Panc1 (cell line): ENCODE data around the gene TMEM170A.
"Not testable (repeated sequence)": the region's sequence is repeated elsewhere in the genome, so short reads cannot be mapped to it uniquely, and the experiment has no call there.

Experiments used
- POLR2AphosphoS5 ChIP-seq: IDR thresholded peaks from 2 replicates; pipeline ENCODE4 v1.6.1; 2012; ENCODE audit warnings: mild to moderate bottlenecking, low read depth, low read length, moderate library complexity
- TCF7L2 ChIP-seq: IDR thresholded peaks from 2 replicates; pipeline ENCODE4 v1.6.1; 2011; ENCODE audit warnings: mild to moderate bottlenecking, low read depth, low read length, inconsistent platforms
- TF ChIP-seq, protein P1 (sequence below): fragments of 450-650 bp; IDR thresholded peaks from 2 replicates; pipeline ENCODE4 v1.5.1; 2017; ENCODE audit warnings: mild to moderate bottlenecking
- TF ChIP-seq, protein P2 (sequence below), 2 experiments: IDR thresholded peaks; 2 replicates each; pipeline ENCODE4 v1.6.1; 2011 to 2012; ENCODE audit warnings: low read depth in 2 of 2, control low read depth in 1 of 2, low read length in 1 of 2, mild to moderate bottlenecking in 1 of 2, moderate library complexity in 1 of 2; ENCODE audit not compliant: insufficient read depth in 1 of 2

DNA sequence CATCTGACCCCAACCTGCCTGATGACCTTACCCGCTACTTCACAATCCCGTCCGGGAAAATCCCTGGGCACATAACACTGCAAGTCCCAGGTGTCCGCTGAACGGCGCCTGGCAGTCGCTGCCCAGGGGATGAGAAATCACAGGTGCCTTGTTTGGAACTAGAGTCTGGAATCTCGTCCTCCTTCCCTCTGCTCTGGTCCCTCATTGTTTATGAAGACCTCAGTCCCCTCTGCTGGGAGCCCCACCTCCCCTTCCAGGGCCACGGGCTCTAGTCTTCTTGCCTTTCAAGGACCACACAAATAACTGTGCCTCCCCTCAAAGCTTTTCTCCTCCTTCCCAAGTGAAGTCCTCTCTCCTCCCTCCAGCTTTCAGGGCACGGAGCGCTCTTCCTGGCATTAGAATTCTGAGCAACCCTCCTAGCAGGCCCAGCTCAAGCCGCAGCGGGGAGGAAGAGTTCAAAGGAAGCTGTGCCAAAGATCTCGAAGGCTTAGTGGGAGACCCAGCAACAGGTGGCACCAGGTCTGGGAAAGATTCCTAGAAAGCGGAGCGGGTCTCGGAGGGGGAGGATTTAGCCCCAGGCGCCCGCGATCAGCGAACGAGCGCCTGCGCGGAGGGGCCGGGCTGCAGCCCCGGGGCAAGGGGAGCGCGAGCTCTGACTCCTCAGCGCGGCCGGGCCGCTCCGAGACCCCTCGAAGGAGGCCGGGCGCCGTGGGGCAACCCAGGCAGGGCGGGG, 934 bp downstream of the TMEM170A start:
- TF ChIP-seq, protein P1, sequence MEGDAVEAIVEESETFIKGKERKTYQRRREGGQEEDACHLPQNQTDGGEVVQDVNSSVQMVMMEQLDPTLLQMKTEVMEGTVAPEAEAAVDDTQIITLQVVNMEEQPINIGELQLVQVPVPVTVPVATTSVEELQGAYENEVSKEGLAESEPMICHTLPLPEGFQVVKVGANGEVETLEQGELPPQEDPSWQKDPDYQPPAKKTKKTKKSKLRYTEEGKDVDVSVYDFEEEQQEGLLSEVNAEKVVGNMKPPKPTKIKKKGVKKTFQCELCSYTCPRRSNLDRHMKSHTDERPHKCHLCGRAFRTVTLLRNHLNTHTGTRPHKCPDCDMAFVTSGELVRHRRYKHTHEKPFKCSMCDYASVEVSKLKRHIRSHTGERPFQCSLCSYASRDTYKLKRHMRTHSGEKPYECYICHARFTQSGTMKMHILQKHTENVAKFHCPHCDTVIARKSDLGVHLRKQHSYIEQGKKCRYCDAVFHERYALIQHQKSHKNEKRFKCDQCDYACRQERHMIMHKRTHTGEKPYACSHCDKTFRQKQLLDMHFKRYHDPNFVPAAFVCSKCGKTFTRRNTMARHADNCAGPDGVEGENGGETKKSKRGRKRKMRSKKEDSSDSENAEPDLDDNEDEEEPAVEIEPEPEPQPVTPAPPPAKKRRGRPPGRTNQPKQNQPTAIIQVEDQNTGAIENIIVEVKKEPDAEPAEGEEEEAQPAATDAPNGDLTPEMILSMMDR: not testable (repeated sequence)
- TF ChIP-seq POLR2AphosphoS5, TCF7L2: not testable (repeated sequence)
- TF ChIP-seq, protein P2, sequence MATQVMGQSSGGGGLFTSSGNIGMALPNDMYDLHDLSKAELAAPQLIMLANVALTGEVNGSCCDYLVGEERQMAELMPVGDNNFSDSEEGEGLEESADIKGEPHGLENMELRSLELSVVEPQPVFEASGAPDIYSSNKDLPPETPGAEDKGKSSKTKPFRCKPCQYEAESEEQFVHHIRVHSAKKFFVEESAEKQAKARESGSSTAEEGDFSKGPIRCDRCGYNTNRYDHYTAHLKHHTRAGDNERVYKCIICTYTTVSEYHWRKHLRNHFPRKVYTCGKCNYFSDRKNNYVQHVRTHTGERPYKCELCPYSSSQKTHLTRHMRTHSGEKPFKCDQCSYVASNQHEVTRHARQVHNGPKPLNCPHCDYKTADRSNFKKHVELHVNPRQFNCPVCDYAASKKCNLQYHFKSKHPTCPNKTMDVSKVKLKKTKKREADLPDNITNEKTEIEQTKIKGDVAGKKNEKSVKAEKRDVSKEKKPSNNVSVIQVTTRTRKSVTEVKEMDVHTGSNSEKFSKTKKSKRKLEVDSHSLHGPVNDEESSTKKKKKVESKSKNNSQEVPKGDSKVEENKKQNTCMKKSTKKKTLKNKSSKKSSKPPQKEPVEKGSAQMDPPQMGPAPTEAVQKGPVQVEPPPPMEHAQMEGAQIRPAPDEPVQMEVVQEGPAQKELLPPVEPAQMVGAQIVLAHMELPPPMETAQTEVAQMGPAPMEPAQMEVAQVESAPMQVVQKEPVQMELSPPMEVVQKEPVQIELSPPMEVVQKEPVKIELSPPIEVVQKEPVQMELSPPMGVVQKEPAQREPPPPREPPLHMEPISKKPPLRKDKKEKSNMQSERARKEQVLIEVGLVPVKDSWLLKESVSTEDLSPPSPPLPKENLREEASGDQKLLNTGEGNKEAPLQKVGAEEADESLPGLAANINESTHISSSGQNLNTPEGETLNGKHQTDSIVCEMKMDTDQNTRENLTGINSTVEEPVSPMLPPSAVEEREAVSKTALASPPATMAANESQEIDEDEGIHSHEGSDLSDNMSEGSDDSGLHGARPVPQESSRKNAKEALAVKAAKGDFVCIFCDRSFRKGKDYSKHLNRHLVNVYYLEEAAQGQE (IDR thresholded peaks at IDR 0.05; ENCODE audit: insufficient read depth in 1 of 2, low read depth in 2 of 2, low read length in 1 of 2): not testable (repeated sequence)
